Ishikawa (cell line): ENCODE data around the gene MRFAP1L1.

Experiments used
- EP300 ChIP-seq: IDR thresholded peaks from 2 replicates; pipeline ENCODE4 v1.6.1; 2012; ENCODE audit warnings: borderline replicate concordance
- TF ChIP-seq, protein P1 (sequence below): IDR thresholded peaks from 2 replicates; pipeline ENCODE4 v1.6.1; 2012

DNA sequence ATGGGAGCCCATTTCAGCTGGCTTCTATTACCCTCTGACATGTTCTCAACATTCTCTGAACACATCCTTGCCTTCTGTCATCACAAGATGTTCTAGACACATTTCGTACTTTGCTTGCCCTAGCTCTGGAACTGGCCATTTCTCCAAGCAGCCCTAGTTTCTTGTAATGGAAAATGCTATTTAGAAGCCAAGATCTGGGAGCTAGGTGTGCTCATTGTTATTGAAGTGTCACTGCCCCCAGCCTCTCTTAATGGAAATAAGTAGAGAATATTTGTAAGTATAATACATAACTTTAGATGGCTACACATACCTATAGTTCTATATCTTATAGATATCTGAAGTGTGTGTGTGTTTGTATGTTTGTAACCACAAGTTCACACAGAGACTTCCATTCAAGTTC is 6.9 kb downstream of the MRFAP1L1 start:
- TF ChIP-seq EP300, result no peak
- TF ChIP-seq, protein P1, sequence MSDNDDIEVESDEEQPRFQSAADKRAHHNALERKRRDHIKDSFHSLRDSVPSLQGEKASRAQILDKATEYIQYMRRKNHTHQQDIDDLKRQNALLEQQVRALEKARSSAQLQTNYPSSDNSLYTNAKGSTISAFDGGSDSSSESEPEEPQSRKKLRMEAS, result no peak
